NCI-H2029 (cell line): ENCODE results near the gene C16orf74.

Experiments used
- DNase-seq: peaks from one replicate; lab custom pipeline; 2025; lab: John Stamatoyannopoulos, UW

The C16orf74 gene

DNA sequence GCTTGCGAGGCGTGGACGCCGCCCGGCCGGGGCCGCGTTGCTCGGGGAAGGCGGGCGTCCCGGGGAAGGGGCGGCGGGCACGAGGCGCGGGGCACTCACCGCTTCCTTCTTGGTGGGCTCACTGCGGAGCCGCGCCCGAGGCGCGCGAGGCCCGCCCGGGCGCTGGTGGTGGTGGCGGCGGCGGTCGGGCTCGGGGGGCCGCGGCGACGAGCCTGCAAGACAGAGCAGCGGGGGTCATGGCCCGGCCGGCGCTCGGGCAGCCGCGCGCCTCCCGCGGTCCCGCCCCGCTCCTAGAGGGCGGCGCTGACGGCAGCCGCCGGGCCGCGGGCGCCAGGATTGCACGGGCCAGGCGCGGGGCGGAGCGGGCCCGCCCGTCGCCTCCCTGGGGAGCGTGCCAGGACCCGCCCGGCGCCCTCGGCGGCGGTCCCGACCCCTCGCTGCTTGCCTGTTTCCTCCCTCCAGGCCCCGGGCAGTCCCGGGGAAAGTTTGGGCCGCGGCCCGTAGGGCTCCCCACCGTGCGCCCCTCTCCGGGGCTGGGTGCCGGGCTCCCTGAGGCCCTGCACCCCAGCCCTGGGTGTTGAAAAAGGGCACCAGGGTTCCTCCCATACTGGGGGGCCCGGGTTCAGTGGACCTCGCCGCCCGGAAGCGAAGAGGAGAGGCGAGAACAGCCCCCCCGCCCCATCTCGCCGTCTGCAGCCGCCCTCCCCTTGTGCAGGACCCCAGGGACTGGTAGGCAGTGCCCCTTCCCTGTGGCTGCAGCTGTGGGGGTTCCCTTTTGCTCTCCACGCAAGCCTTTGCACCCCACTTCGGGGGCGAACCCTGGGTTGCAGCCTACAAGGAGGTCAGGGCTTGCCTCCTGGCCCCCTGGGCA is at the start of gene C16orf74:
Gene C16orf74 (minus strand): TSS at position 270 of the 871 bp plus-strand sequence. CDS start 15,879 bp downstream, outside the sequence.
- DNase-seq: no peak

DNA sequence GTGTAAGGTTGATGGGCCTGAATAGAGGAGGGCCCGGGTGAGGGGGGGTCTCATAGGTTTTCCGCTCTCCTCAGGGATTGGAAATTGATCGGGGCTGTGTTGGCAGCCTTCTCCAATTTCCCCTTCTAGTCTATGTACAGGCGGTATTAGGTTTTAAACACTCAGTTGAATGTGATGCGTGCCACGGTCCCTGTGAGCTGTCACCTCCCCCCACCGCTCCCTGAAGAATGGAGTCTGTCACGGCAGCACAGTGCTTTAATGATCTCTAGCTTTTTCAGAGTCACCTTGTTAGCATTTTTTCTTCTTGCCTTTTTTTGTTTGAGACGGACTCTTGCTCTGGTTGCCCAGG is 49.4 kb upstream of the C16orf74 start:
- DNase-seq: peak; percentile 4

DNA sequence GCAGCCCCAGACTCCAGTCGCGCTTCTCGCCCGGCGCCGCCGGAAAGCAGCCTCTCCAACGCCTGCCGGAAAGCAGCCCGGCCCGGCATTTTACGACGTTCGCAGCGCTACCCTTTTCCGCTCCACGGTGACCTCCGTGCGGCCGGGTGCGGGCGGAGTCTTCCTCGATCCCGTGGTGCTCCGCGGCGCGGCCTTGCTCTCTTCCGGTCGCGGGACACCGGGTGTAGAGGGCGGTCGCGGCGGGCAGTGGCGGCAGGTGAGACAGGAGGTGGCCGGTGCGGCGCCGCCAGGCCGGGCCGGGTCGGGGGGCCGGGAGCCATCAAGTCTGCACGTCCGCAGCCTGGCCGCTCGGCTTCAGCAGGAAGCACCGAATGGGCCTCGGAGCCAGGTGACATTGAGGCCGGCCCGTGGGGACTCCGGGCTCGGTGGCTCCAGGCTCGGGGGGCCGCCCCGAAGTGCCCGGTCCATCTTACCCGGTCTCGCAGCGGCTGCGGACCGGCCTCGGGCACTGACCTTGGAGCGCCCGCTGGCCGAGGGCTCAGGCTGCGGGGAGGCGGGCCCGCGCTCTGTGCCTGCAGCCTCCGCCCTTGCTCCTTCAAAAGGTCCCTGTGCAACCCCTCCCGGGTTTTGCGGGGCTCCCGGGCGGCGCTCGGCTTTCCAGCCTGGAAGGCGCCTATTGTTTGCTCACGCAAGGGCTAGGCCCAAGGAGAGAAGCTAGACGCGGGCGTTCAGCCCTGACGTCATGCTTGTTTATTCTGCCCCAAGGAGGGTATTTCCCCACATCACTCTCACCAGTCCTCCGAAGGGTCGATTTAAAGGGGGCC is 48.8 kb upstream of the C16orf74 start, which contains the start of the genes COX4I1 and EMC8:
Gene COX4I1 (plus strand): TSS at position 199 of the 824 bp plus-strand sequence. CDS start 1,511 bp downstream, outside the sequence.
Gene EMC8 (minus strand): TSS at position 48 of the 824 bp plus-strand sequence. CDS start 249 bp downstream, outside the sequence.
- DNase-seq: peak; percentile 85

DNA sequence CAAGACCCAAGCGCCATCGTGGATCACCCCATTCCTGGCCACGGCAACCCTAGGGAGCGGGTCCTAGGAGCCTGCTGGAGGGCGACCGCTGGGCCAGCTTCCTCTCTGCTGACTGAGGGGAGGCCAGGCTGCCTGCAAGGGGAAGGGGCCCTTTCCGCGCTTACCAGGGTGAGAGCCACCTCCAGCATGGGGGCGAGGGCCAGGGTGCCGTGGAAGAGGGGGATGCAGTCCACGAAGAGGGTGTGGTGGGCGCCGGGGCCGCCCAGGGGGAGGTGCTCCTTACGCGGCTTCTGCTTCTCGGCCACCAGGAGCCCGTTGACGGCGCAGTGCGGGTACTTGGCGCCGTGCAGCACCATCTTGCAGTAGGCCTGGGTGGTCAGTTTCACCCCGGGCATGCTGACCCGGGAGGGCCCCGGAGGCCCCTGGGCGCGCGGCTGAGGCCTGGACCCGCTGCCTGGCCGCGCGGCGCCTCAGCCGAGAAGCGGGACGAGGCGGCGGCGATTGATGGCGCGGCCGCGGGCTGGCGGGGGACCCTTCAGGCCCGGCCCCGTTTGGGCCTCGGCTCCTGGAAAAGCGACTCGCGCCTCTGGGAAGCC is 48.1 kb upstream of the C16orf74 start:
- no peak for DNase-seq

DNA sequence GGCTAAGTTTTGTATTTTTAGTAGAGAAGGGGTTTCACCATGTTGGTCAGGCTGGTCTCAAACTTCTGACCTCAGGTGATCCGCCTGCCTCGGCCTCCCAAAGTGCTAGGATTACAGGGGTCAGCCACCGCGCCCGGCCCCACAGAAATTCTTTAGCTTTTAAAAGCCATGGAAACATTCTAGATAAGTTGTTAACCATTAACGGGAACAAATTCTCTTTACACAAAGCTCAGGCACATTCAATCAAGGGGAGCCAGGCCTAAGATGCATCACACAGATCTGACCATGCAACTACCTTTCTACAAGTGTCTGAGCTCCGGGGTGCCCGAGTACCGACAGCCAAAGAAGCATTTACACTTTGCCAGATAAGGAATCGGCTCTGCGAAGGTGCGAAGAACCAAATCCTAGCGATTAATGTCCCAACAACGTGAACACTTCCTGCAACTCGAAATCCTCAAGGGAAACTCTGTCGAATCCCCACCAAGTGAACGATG is 47.4 kb upstream of the C16orf74 start:
- DNase-seq: no peak

DNA sequence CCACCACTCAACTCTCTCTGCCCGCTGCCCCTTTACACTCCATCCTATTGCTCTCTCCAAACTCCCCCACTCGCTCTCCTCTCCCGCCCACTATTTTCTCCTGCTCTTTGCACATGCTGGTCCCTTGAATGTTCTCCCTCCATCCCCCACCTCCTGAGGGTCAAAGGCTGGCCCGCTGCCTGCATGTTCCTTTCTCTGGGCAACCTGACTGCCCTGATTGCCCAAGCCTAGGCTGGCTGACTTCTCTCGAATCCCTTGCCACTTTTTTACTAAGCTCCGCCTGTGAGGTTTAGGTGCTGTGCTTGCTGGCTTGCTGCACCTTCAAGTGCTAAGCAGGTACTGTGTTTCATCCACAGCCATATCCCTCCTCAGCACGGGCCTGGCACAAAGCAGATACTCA is 45.7 kb upstream of the C16orf74 start:
- no peak for DNase-seq

DNA sequence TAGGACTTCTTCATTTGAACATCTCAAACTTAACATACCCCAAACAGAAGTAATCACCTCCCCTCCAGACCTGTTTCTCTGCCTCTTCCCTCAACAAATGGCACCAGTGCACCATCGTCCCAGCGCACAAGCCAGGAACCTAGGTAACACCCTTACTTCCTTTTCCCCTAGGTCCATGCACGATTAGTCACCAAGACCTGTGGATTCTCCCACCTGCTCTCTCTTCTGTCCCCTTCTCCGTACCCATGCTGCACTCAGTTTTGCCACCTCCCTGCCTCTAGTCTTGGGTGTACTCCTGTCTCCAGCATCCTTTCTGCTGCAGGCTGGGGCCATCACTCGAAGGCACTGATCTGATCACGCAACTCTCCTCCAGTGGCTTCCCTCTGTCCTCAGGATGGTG is 45.3 kb upstream of the C16orf74 start:
- DNase-seq: no peak

DNA sequence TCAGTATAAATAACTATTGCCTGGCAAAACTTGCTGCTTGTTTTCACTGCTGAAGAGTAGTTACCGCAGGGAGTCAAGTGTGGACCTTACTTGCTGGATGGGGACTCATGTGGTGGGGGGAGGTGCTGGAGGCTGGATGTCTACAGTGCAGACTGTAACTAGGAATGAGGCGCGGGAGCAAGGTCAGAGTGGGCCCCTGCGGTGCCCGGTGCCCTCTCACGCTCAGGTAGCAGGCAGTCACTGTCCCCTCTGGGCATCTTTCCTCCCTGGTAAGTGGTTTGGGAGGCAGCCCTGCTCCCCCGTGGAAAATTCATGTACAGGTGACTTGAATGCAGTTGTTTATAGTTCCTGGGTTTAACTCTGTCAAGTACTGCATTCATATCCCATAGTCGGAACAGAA is 43.8 kb upstream of the C16orf74 start:
- no peak for DNase-seq

DNA sequence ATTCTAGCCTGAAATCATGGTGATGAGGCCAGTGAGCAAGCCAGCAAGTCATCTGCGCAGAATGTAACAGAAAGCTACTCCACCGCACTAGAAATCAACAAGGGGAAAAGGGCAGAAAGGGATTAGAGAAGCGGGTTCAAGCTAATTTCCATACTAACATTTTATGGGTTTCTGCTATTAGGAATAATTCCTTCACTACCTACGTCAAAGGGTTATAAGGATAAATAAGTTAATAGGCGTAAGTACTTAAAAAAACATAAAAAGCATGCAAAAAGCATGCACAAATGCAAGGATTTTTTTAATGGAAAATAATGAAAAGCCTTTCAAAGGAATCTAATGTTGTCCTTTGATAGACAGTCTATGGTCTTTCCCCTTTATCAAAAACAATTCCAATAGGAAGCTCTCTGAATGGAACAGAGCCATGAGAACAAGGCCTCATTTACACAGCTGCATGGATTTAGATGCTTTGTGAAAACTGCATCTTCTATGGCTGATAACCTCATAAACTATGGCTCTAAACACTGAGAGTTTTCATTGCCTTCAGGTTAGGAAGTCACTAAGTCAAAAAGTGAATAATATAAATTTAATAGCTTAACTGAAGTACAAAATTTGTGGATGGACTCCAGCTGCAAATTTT is 42.9 kb upstream of the C16orf74 start:
- DNase-seq: no peak

DNA sequence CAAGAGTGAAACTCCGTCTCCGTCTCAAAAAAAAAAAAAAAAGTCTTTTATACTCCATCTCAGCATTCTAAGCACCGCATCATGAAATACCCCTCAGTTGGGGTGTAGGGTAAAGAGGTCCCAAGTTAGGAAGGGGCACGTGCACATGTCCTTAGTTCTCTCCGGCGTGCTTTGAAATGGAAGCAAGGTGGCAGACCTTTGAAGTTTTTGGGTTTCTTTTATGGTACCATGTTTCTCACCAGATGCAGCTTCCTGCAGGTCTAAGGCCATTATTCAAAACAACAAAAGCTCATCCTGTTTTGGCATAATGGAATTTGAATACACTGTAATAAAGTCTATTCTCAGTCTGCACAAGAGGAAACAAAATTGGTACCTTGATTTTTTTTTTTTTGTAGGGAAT is 38.9 kb upstream of the C16orf74 start:
- no peak for DNase-seq

DNA sequence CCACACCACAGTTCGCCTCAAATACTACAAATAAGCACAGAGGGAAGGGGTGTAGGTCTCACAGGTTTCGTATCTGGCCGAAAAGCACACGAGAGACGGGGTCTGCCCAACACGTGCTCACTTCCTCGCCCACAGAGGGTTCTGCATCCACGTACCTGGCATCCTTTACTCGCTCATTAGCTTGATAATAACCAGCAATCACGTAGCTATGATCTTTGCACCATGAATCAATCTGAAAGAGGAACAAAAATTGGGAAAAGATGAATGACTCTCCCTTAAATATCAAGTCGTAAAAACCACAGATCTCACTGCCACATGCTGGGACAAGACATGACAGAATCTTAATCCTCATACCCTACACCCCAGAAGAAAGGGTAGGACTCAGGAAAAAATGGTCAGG is 37.9 kb upstream of the C16orf74 start:
- no peak for DNase-seq

DNA sequence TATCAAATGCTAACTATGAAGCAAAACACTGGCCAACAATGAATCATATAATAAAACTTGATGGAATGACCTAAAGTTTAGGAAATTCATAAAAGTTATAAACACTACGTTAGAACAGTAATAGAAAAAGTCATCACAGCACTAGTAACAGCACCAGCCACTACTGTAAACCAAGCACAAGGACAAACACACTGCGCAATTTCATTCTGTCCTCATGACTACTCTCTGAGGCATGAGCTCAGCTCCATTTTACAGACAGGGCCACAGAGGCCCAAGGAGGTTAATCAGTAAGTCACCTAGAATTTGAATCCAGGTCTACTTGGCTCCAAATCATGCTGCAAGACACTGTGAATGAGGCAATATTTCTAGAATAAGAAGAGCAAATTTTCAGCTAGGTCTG is 35.0 kb upstream of the C16orf74 start:
- no peak for DNase-seq

DNA sequence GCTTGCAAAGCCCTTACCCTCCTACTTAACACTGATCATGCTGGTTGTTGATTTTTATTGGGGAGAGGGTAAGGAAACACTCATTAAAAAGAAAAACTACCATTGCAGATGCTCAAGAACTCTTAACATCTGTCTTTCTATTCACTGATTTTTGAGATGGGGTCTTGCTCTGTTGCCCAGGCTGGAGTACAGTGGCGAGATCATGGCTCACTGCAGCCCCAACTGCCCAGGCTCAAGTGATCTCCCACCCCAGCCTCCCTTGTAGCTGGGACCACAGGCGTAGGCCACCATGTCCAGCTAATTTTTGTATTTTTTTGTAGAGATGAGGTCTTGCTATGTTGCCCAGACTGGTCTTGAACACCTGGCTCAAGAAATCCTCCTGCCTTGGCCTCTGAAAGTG is 33.9 kb upstream of the C16orf74 start:
- DNase-seq: no peak

DNA sequence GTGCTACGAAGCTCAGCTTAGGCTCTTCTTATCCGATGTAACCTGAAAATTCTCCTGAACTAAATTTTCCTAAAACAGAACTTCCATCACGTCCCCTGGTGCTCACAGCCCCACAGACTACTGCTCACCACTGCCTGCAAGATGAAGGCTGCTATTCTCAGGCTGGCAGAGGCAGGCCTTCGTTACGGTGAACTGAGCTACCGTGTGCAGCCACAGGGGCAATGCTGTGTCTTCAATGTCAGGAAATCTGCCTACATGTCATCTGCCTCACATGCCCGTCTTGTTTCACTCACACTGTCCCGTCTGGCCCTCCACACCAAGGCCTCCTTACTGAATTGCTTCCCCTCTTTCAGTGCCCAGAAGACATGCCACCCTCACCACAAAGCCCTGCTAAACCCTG is 32.5 kb upstream of the C16orf74 start:
- DNase-seq: no peak

DNA sequence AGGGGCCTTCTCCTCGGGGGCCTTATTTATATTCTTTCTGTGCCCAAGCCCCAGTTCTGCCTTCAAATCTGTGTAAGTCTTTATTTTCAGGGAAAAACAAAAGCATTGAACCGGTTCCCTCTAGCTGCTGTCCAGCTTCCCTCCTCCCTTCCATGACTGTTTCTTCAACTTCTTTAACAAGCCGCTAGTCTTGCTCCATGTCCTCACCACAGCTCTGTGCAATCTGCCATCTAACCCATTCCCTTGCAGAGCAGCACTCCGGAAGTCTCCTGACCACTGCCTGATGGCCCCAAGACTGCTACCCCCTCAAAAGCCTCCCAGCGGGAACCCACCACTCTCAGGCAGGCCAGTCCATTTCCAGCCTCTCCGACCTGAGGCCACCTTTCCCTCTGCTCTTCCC is 31.6 kb upstream of the C16orf74 start:
- DNase-seq: no peak

DNA sequence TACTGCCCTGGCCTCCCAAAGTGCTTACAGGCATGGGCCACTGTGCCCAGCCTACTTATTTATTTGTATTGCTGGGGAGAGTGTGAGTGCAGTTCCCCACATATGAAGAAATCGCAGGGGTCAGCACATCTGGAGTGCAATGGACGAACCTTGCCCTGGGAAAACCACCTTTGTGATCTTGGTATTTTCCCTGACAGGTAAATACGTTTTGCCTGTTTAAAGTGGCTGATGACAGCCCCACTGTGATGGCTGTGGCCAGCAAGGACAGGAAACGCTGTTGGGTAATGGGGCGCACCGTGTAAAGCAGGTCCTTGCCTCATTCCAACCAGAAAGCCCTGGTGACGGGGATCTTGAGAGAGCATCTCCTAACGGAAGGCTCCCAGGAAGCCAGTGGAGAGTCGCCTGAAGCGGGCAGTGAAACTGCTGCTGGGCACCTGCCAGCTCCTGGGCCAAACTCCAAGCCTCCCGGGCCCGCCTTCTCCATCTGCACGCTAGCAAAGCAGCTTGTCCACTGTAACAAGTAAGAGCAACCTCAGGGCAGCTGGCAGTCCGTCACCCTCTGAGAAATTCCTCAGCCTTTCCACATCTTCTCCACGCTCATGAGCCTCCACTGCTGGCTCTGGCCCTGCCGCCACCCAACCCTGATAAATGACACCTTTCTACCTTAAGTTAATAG is 30.9 kb upstream of the C16orf74 start:
- peak; percentile 2 for DNase-seq

DNA sequence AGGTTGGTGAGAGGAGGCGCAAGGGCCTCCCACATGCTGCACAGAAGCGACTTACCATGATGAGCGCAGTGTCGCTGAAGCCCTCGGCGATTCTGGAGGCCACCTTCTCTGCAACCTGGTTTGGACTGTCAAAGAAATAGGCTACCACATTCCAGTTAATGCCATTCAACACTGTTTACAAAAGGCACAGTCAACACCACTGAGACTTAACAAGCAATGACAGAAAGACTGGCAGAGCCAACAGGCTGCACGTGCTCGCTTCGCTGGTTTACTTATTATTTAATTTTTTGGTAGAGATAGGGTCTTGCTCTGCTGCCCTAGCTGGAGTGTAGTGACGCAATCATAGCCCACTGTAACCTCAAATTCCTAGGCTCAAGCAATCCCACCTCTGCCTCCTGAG is 30.3 kb upstream of the C16orf74 start:
- peak; percentile 0 for DNase-seq

DNA sequence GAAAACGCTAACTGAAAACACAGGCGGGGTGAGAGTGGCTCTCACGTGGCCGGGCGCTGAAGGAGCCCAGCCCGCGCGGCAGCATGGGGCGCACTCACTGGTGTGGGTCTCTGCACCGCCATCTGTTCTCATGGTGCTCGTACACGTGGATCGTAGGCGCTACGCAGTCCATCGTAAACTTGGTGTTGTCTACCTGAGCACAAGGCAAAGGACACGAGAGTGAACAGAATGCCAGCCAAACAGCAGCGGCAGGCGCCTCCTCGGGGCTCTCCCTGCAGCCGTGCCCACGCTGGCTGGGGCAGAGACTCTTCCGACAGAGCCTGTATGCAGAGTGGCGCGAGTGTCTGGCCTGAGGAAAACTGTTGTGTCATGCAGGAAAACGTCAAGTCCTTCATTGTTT is 29.4 kb upstream of the C16orf74 start:
- DNase-seq: no peak

DNA sequence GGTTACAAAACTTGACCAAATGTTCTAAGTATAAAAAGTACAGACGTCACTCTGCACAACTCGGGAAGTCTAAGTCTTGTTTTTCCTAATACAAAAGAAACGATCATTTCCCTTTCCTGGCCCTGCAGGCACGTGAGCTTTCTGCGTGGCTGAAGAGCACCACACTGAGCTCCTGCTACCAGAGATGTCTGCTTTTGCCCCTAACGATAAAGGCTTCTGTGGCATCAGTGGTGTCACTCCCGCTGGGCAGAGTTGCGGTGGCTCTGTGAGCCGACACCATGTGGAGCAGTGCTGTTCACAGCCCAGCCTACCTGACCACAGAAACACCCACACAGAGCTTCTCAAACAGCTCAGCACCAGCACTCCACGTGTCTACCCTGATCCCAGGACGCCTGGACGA is 28.0 kb upstream of the C16orf74 start:
- DNase-seq: no peak

DNA sequence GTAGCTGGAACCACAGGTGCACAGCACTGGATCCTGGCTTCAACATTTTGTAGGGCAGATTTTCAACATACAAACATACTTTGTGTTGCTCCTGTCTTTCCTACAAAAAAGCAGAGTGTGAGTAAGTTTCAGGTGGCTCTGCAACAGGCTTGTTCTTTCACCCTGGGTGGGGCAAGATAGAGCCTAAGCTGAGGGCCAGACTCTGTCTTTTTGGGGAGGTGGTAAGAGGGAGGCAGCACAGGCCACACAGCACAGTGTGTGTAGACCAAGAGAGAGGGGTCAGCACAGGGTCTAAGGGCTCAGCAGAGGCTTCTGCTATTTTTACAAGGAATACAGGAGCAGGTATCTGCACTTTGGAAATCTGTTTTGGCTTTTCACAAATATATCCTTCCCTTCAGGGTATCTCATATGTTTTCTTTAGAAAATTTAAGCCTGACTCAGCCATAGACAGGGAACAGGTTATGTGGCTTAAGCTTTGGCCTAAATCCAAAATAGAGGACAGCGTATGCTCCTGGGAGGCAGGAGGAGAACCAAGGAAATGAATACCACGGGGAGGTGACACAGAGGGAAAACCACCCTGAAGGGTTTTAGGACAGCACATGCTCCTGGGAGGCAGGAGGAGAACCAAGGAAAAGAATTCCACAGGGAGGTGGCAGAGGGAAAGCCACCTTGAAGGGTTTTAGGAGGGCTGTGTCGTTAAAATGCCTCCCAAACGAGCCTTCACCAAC is 26.9 kb upstream of the C16orf74 start:
- DNase-seq: no peak

DNA sequence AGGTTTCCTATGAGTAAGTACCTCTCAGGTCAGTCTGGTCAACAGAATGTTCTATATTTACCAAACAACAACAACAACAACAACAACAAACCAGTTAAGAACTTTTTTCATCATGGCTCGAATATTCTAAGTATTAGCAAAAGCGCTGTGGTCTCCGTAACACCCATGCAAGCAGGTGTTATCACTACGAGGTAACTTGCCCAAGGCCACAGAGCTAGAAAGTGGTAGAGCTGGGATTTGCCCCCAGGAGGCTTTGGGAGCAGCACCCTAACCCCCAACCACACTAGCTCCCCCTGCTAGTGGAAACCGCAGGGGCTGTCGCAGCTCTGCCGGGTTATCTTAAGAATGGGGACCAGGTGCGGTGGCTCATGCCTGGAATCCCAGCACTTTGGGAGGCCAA is 23.9 kb upstream of the C16orf74 start:
- DNase-seq: no peak
